Activated CD8-positive, alpha-beta T cell treated with anti-CD3 and anti-CD28 coated beads, Interleukin-2, amount 10 ng/mL, durations not matched to agents 7 days and 5 days (primary cell): ENCODE results near the gene DGAT2L6. TPM values are rescaled to one million over a fixed set of nuclear protein-coding genes. Genes with fewer than 3 reads are reported as not detected.

ENCODE experiments used
- ATAC-seq: fragments of 150-1000 bp; cut with Tn5 transposase; one replicate; pipeline ENCODE4 v1.10.0; 2021; ENCODE audit warnings: moderate library complexity
- CTCF ChIA-PET: fragments of 350-600 bp; sonication (Branson Sonifier 250); formaldehyde crosslinking; loops from one replicate; lab custom pipeline; 2021; ENCODE audit warnings: antibody characterized with exemption; lab: Charles Lee
- POLR2A ChIA-PET: fragments of 350-600 bp; sonication (Branson Sonifier 250); formaldehyde crosslinking; loops from one replicate; lab custom pipeline; 2021; ENCODE audit warnings: antibody characterized with exemption; lab: Charles Lee
- DNase-seq: peaks from one replicate; pipeline ENCODE4 v3.0.0-alpha.2; 2020
- H3K27ac Mint-ChIP-seq: one replicate; pipeline ENCODE4 v1.8.0; 2021; ENCODE audit warnings: mild to moderate bottlenecking, mixed read lengths
- H3K27me3 Mint-ChIP-seq: one replicate; pipeline ENCODE4 v1.8.0; 2021; ENCODE audit warnings: low read depth, mixed read lengths
- H3K36me3 Mint-ChIP-seq: one replicate; pipeline ENCODE4 v1.8.0; 2021; ENCODE audit warnings: low read depth, mixed read lengths
- H3K4me1 Mint-ChIP-seq: one replicate; pipeline ENCODE4 v1.8.0; 2021; ENCODE audit warnings: low read depth, mixed read lengths
- H3K4me3 Mint-ChIP-seq: one replicate; pipeline ENCODE4 v1.8.0; 2021; ENCODE audit warnings: mild to moderate bottlenecking, mixed read lengths
- H3K9me3 Mint-ChIP-seq: one replicate; pipeline ENCODE4 v1.8.0; 2022; ENCODE audit warnings: mixed read lengths; ENCODE audit not compliant: insufficient read depth
- total RNA-seq, 2 experiments: library from RNA; stranded (reverse); gene quantifications; one replicate each; pipeline ENCODE4 v1.2.3, GENCODE V29; 2021

Gene DGAT2L6
- total RNA-seq, 2 experiments from 2014 or later = not detected

DNA sequence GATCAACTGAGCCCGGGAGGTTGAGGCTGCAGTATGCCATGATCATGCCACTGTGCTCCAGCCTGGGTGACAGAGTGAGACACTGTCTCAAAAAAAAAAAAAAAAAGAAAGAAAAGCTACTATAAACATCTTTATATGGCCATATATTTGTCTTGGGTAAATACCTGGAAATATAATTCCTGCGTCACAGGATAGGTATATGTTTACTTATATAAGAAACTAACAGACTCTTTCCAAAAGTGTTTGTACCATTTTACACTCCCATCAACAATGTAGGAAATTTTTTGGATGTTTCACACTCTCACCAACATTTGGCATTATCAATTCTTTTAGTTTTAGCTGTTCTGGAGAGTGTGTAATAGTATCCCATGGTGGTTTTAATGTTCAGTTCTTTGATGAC, 70.0 kb downstream of the DGAT2L6 start:
- ChIA-PET CTCF (no interaction called here), POLR2A (no interaction called here)
- no peaks in the 10 kb centered on the region for H3K27me3 Mint-ChIP-seq

DNA sequence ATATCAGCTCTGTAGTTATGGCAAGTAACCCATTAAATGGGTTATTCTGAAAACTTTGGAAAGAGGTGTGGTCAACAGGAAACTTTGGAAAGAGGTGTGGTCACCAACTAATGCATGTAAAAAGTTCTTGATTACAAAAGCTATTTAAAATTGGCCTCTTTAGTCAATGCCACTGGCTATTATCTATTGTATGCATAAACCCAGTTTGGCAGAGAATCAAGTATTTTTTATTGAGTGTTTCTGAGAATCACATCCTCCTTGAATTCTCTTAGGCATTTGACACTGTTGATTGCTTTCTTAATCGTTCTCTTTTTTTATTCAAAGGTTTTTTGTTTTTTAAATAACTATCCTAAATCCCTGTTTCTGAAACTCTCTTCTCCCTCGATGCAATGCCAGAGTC, 75.2 kb downstream of the DGAT2L6 start:
- POLR2A ChIA-PET = no interaction called here
- DNase-seq = no peak
- no peaks in the 10 kb centered on the region for H3K27me3 Mint-ChIP-seq
- peaks cover 8% of the 10 kb centered on the region for H3K4me1 Mint-ChIP-seq
- no peak for ATAC-seq
- H3K36me3 Mint-ChIP-seq = no peaks in the 10 kb centered on the region
- no peak overlapping the region for H3K27ac Mint-ChIP-seq
- no peak overlapping the region for H3K4me3 Mint-ChIP-seq
- no peaks in the 10 kb centered on the region for H3K9me3 Mint-ChIP-seq
- CTCF ChIA-PET = no interaction called here

More for the DNA sequence above, 70.0 kb downstream of the DGAT2L6 start:
- H3K27ac Mint-ChIP-seq = no peak overlapping the region
- H3K9me3 Mint-ChIP-seq = no peaks in the 10 kb centered on the region
- H3K4me1 Mint-ChIP-seq = no peaks in the 10 kb centered on the region
- ATAC-seq (no peak), DNase-seq (no peak)
- no peaks in the 10 kb centered on the region for H3K36me3 Mint-ChIP-seq
- H3K4me3 Mint-ChIP-seq = no peak overlapping the region

DNA sequence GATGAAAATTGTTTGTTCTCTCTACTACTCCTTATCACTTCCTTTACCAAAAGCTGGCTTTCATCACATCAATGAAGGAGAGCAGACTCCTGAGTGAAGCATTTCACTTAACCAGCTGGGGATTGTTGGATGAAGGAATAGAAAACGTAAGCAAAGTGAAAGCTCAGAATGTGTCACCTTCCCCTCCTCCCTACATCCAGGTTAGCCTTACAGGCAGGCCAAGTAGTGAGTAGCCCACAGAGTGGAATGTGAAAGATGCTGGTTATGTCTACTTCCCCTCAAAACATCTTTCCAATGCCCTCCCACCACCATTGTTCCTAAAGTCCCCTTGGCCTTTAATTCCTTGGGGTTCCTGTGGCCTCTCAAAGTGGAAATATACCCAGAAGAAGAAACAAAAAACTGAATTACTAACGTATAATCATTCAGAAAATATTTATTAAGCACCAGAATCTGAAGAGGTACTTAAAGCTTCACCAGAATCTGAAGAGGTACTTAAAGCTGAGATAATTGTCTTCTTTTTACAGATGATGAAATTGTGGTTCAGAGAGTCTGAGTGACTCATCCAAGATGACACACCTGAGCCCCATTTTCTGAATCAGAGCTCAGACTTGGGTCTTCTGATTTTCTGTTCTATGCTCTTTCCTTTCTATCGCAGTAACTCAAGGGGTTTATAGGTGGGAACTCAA, 76.2 kb downstream of the DGAT2L6 start:
- no peak for DNase-seq
- no peak for ATAC-seq
- no peaks in the 10 kb centered on the region for H3K36me3 Mint-ChIP-seq
- ChIA-PET CTCF (no interaction called here), POLR2A (no interaction called here)
- H3K4me1 Mint-ChIP-seq = peaks cover 8% of the 10 kb centered on the region
- no peak overlapping the region for H3K27ac Mint-ChIP-seq
- no peaks in the 10 kb centered on the region for H3K27me3 Mint-ChIP-seq
- H3K9me3 Mint-ChIP-seq = no peaks in the 10 kb centered on the region
- H3K4me3 Mint-ChIP-seq = no peak overlapping the region

DNA sequence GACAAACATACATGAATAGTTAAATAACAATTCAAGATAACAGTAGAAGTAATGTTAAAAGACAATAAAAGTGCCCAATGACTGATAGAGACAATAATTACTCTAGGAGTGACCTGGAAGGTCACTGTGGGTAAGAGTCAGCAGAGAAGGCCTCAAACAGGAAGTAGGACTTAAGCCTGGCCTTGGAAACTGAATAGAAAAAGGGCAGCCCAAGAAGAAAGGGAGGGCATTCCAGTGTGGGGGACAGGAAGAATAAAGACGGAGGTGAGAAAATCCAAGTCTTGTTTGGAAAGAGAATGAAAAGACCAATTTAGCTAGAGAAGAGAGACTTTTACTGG, 76.7 kb downstream of the DGAT2L6 start:
- POLR2A ChIA-PET = no interaction called here

DNA sequence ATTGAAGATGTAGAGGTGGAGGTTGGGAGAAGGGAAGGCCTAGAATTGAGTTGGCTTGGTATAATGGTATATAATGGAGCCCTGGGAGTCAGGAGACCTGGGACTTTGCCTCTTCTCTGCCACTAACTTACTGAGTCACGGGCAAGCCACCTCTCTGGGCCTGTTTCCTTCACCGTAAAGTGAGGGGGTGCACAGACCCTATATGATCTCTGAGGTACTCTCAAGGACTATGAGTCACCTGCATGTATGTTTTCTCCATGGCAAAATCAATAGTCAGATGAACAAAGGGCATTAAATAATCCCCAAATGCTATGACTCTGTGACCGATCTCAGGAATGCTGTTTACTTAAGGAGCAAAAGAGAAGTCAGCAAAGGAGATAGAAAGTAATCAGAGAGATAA, 77.6 kb downstream of the DGAT2L6 start:
- no peak for DNase-seq
- Mint-ChIP-seq H3K27me3 (no peaks in the 10 kb centered on the region), H3K4me1 (peaks cover 8% of the 10 kb centered on the region), H3K36me3 (no peaks in the 10 kb centered on the region), H3K27ac (no peak overlapping the region), H3K4me3 (no peak overlapping the region), H3K9me3 (no peaks in the 10 kb centered on the region)
- ChIA-PET POLR2A (no interaction called here), CTCF (no interaction called here)
- no peak for ATAC-seq

More for the DNA sequence above, 76.7 kb downstream of the DGAT2L6 start:
- ATAC-seq (no peak), DNase-seq (no peak)
- Mint-ChIP-seq H3K4me1 (peaks cover 8% of the 10 kb centered on the region), H3K4me3 (no peak overlapping the region), H3K27ac (no peak overlapping the region), H3K27me3 (no peaks in the 10 kb centered on the region), H3K36me3 (no peaks in the 10 kb centered on the region), H3K9me3 (no peaks in the 10 kb centered on the region)
- CTCF ChIA-PET = no interaction called here

Other genes with a start within 250 kb of the DGAT2L6 start
- not detected for gene AWAT2, start 127.5 kb upstream of the DGAT2L6 start, total RNA-seq
- not detected for gene OTUD6A, start 115.0 kb upstream of the DGAT2L6 start, total RNA-seq
- 10 to 100 TPM; 44.5 to 45.3 TPM for gene IGBP1, start 44.0 kb upstream of the DGAT2L6 start, total RNA-seq
- not detected for gene AWAT1, start 57.2 kb downstream of the DGAT2L6 start, total RNA-seq
- gene P2RY4, start 82.7 kb downstream of the DGAT2L6 start, total RNA-seq = under 1 TPM; 0.21 to 0.45 TPM
- gene ARR3, start 90.9 kb downstream of the DGAT2L6 start, total RNA-seq = not detected
- gene RAB41, start 104.7 kb downstream of the DGAT2L6 start, total RNA-seq = not detected
- 10 to 100 TPM; 38.7 to 39.7 TPM for gene PDZD11, start 112.4 kb downstream of the DGAT2L6 start, total RNA-seq
- gene KIF4A, start 112.6 kb downstream of the DGAT2L6 start, total RNA-seq = 10 to 100 TPM; 41.3 to 44.3 TPM
- gene GDPD2, start 245.8 kb downstream of the DGAT2L6 start, total RNA-seq = under 1 TPM; 0.34 to 0.63 TPM